Kidney (tissue), 14 donors: ENCODE results near the gene KRT15. TPM values are rescaled to one million over a fixed set of nuclear protein-coding genes. Genes with fewer than 3 reads are reported as not detected.

ENCODE experiments used
- DNase-seq, 5 donors: peaks; one replicate each; pipeline ENCODE4 v3.0.0-alpha.2; 2013 to 2020
- FAIRE-seq: peaks from 2 replicates; lab custom pipeline; 2012; peaks lifted over from hg19 to GRCh38; lab: Jason Lieb, UNC
- H3K27ac ChIP-seq, 2 donors: one replicate each; pipeline ENCODE4 v1.7.0; 2013; ENCODE audit warnings: low read depth in 2 of 2, low read length in 2 of 2, inconsistent platforms in 1 of 2
- H3K27me3 ChIP-seq: one replicate; pipeline ENCODE4 v1.7.1; 2013; ENCODE audit warnings: low read length, inconsistent platforms; ENCODE audit not compliant: control insufficient read depth, insufficient read depth
- H3K36me3 ChIP-seq, 3 donors: one replicate each; pipeline versions ENCODE4 v1.7.0 to v1.7.1; 2013; ENCODE audit warnings: low read length in 3 of 3, control low read depth in 1 of 3, inconsistent platforms in 1 of 3; ENCODE audit not compliant: insufficient read depth in 3 of 3, control insufficient read depth in 2 of 3
- H3K4me1 ChIP-seq, 3 donors: one replicate each; pipeline versions ENCODE4 v1.7.0 to v1.7.1; 2013; ENCODE audit warnings: low read length in 3 of 3, inconsistent platforms in 1 of 3, low read depth in 1 of 3; ENCODE audit not compliant: control insufficient read depth in 2 of 3, insufficient read depth in 2 of 3
- H3K4me3 ChIP-seq, 3 donors: one replicate each; pipeline versions ENCODE4 v1.7.0 to v1.8.1; 2013; ENCODE audit warnings: low read length in 3 of 3, control low read depth in 1 of 3, inconsistent platforms in 1 of 3
- H3K9ac ChIP-seq, 3 donors: one replicate each; pipeline versions ENCODE4 v1.7.0 to v1.7.1; 2013; ENCODE audit warnings: low read length in 3 of 3, control low read depth in 1 of 3, inconsistent platforms in 1 of 3
- H3K9me3 ChIP-seq, 3 donors: one replicate each; pipeline versions ENCODE4 v1.7.0 to v1.7.1; 2013; ENCODE audit warnings: low read length in 3 of 3, control low read depth in 1 of 3, inconsistent platforms in 1 of 3; ENCODE audit not compliant: control insufficient read depth in 2 of 3, insufficient read depth in 1 of 3
- intact Hi-C: fragments of 100-400 bp; cut with DNase I; formaldehyde crosslinking; loops from one replicate; pipeline ENCODE4 v1.11.1; 2022
- polyA plus RNA-seq: library from polyadenylated mRNA; stranded (reverse); fragments of 350-450 nt; fragmentation: Illumina TruSeq; extraction: RNeasy Lipid Tissue Mini Kit (QIAGEN cat#74804); gene quantifications from one replicate; pipeline ENCODE4 v1.2.3, GENCODE V29; 2014; ENCODE audit warnings: low read depth, low replicate concordance; ENCODE audit not compliant: insufficient read depth
- total RNA-seq: library from RNA; stranded (reverse); fragmentation: NEBNext Ultra II Directional; extraction: Animal tissue kit (Norgen Biotek cat#: 25700); gene quantifications from one replicate; pipeline ENCODE4 v1.2.1, GENCODE V29; 2021
- TF ChIP-seq, protein P1 (sequence below): IDR thresholded peaks from 3 replicates; pipeline ENCODE4 v1.5.1; 2012; ENCODE audit warnings: mild to moderate bottlenecking, moderate library complexity, borderline replicate concordance; ENCODE audit not compliant: insufficient read depth; ENCODE audit errors: extremely low read depth
- donor health status: control.
- donor health status: control.
- donor health status: control.
- donor health status: control.
- donor health status: control.
- donor health status: DM: yes; HTN: yes; CAD: no.
- donor health status: Normal renal cell carcinoma (clear cell type).

KRT15 gene
- total and polyA plus RNA-seq, 2 donors from 2014 or later: 0.15 to 2.8 TPM

DNA sequence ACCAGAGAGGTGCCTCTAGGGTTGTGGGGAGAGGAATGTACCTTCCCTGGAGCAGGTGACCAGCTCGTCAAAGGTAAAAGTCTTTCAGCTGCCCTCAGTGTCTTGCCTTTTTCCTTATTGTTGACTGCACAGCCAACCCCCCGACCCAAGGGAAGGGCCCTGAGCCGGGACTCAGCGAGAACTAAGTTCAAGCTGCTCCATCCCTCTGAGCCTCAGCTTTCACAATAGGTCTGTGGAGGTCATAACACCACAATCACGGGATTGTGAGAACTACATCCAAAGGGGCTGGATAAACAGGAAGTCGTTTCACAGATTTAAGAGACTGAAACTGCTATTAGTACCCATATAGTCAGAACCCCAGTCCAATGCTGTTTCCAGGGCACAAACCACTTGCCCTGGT is 26.3 kb downstream of the KRT15 start:
- TF ChIP-seq, protein P1, sequence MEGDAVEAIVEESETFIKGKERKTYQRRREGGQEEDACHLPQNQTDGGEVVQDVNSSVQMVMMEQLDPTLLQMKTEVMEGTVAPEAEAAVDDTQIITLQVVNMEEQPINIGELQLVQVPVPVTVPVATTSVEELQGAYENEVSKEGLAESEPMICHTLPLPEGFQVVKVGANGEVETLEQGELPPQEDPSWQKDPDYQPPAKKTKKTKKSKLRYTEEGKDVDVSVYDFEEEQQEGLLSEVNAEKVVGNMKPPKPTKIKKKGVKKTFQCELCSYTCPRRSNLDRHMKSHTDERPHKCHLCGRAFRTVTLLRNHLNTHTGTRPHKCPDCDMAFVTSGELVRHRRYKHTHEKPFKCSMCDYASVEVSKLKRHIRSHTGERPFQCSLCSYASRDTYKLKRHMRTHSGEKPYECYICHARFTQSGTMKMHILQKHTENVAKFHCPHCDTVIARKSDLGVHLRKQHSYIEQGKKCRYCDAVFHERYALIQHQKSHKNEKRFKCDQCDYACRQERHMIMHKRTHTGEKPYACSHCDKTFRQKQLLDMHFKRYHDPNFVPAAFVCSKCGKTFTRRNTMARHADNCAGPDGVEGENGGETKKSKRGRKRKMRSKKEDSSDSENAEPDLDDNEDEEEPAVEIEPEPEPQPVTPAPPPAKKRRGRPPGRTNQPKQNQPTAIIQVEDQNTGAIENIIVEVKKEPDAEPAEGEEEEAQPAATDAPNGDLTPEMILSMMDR: no peak
- H3K36me3 ChIP-seq: no peaks in the 10 kb centered on the region
- peaks cover 0 to 9% (median 0%) of the 10 kb centered on the region in 3 donors for H3K4me1 ChIP-seq
- FAIRE-seq: no peak
- no peak overlapping the region for H3K4me3 ChIP-seq
- no peaks in the 10 kb centered on the region for H3K27me3 ChIP-seq
- DNase-seq: peak in 1 of 5 donors; percentile 53
- H3K9me3 ChIP-seq: no peaks in the 10 kb centered on the region
- intact Hi-C loops: no loop called here
- no peak overlapping the region for H3K9ac ChIP-seq
- no peak overlapping the region for H3K27ac ChIP-seq

DNA sequence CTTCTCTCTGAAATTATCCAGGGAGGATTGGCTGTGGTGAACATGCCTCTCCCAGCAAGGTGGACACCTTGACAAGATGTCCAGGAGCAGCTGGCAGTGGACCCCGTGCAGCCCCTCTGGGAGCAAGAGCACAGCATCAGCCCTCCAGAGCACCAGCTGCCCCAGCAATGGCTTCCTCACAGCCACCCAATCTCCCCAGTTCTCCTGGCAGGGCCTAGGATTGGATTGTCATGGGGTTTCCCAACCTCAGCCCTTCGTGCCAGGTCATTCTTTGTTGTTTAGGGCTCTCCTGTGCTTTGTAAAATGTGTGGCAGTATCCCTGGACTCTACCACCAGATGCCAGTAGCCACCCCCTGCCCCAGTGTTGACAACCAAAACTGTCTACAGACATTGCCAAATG is 27.2 kb downstream of the KRT15 start:
- Histone ChIP-seq H3K9me3 (no peaks in the 10 kb centered on the region), H3K4me3 (no peak overlapping the region), H3K4me1 (peaks cover 0 to 6% (median 0%) of the 10 kb centered on the region in 3 donors), H3K27ac (no peak overlapping the region), H3K9ac (no peak overlapping the region), H3K36me3 (no peaks in the 10 kb centered on the region), H3K27me3 (no peaks in the 10 kb centered on the region)
- DNase-seq: no peak
- intact Hi-C loops: no loop called here
- no peak for FAIRE-seq
- TF ChIP-seq, protein P1: no peak

DNA sequence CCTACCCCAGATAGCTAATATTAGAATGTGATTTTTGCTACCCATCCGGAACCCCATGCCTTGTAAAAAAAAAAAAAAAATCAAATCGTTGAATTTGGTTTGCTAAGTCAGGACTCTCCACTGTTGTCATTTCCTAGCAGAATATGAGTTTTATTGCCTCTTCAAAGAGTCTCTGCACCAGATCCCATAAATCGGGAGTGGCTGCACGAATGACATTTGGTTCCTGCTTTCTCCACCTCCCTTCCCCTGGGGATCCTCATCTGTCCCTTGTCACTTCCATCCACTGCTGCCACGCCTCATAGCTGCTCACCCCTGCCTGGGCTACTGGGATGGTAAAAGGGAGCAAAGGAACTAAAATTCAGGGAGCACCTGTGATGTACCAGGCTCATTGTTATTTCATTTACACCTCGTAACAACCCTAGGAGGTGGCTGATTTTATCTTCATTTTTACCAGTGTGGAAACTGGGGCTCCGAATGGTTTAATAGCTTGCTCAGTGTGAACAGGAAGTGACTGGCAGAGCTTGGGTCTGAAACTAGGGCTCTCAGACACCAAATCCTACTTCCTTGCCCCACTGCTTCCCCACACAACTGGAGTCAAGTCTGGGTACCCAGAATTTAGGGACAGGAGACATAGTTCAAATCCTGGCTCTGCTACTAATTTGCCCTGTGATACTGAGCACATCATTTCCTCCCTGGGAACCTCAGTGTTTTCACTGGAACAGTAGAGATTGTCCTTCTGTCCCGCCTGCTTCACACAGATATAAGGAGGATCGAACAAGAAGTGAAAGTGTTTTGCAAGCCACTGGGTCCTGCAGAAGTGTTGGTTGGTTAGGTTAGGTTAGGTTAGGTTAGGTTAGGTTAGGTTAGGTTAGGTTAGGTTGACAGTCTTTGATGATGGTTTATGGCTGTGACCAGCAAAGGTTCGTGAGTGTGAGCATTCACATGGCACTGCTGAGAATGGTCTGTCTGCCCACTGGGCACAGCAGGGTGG is 28.4 kb downstream of the KRT15 start:
- no peak for DNase-seq
- Histone ChIP-seq H3K9ac (no peak overlapping the region), H3K4me1 (peaks cover 0 to 6% (median 0%) of the 10 kb centered on the region in 3 donors), H3K27me3 (no peaks in the 10 kb centered on the region), H3K4me3 (no peak overlapping the region), H3K36me3 (no peaks in the 10 kb centered on the region), H3K27ac (no peak overlapping the region), H3K9me3 (no peaks in the 10 kb centered on the region)
- TF ChIP-seq, protein P1: no peak
- intact Hi-C loops: no loop called here
- FAIRE-seq: no peak
